ENCODE results near the gene DCTN1. TPM values are rescaled to one million over a fixed set of nuclear protein-coding genes. Genes with fewer than 3 reads are reported as not detected.

Gene DCTN1
- total RNA-seq, 1 donor from 2014 or later: 121 TPM

DNA sequence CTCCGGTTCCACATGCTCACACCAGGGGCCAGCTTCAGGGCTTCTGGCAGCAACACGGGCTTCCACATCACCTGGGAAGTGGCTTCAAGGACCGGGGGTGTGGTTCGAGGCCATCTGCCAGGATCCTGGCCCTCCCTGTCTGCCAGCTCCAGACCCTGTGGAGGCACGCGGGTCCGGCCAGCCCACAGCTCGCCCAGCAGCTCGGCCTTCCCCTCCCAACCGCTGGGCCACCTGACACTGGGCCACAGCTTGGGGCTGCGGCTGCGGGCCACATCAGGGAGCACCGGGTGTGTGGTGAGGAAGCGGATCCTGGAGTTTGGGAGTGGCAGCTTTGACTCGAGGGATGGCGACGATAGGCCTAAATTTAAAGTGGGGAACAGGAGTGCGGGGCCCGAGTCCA, 34.3 kb upstream of the DCTN1 start:
- peak; percentile 59 for DNase-seq (ENCODE audit: low read depth)

GRCh38 chr2:74413001-74413698, 33.0 kb upstream of the DCTN1 start:
- no peak for DNase-seq (ENCODE audit: low read depth)

DNA sequence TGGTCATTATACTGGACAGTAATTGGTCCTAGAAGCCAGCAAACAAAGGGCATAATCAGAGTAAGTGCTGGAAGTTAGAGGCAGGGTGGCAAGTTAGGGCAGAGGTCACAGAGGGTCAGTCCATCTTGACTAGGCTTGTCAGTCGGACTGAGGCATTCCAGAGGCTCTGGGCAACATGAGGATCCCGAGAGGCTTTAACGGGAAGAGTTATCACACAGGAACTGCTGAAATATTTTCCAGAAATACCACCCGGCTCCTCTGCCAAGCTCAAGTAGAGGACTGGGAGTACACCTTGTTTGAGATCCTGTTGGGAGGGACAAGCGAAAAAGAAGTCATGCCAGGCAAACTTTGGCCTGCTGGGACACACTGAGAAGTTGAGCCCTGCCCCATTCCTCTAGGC, 27.6 kb upstream of the DCTN1 start:
- DNase-seq (ENCODE audit: low read depth): no peak

DNA sequence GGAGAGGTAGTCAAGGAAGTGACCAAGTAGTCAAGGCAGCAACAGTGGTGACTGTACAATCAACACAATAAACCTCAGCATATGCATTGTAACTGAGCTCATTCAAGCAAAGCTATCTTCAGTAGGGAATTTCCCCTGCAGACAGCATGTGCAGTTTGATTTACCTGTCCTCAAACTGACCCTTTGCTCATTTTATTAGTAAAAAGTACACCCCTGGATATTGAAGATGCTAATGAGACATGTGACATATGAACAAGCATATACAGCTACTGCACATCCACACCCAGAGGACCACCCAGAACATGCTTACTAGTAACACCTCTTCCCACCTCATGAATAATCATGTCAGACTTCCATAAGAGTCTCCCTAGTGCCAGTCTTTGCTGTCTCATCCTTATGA, 25.9 kb upstream of the DCTN1 start:
- DNase-seq (ENCODE audit: low read depth): no peak

DNA sequence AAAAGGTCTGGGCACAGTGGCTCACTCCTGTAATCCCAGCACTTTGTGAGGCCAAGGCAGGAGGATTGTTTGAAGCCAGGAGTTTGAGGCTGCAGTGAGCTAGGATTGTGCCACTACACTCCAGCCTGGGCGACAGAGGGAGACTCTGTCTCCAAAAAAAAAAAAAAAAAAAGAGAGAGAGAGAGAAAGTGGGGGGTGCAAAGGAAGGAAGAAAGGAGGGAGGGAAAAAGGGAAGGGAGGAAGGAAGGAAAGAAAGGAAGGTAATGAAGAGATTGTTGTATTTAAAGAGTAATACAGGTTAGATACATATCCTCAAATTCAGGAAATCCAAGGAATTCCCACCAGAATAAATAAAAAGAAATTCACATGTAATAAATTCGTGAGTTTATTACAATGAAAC, 21.8 kb upstream of the DCTN1 start:
- no peak for DNase-seq (ENCODE audit: low read depth)

- no peak for DNase-seq (ENCODE audit: low read depth)
Observed at GRCh38 chr2:74399785-74400184, 19.7 kb upstream of the DCTN1 start.

GRCh38 chr2:74396149-74396548, 16.0 kb upstream of the DCTN1 start:
- DNase-seq (ENCODE audit: low read depth): no peak

GRCh38 chr2:74393525-74393924, 13.4 kb upstream of the DCTN1 start:
- DNase-seq (ENCODE audit: low read depth): no peak

DNA sequence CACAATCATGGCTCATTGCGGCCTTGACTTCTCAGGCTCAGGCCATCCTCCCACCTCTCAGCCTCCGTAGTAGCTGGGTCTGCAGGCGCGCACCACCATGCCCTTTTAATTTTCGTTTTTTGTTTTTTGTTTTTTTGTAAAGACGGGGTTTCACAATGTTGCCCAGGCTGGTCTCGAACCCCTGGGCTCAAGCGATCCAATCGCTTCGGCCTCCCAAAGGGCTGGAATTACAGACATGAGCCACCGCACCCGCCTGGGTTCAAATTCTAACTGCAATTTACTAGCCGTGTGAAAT, 12.3 kb upstream of the DCTN1 start:
- no peak for DNase-seq (ENCODE audit: low read depth)

GRCh38 chr2:74391580-74392448, 11.7 kb upstream of the DCTN1 start:
- DNase-seq (ENCODE audit: low read depth): peak; percentile 92

DNA sequence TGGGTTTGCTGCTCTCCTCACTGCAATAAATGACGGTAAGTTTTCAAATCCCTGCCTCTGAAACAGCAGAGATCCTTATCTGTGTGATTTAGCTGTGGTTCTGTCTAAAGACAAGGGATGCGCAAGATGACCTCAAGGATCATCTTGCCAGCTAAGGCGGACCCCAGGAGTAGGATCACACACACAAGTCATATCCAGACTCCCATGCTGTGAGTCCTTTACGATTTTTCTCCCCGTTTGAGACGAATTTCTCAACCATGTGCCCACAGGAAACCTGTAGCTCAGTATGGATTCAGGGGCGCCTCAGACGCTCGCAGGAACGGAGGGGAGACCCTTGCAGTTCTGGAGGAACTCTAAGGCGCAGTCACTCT, 11.1 kb upstream of the DCTN1 start:
- peak; percentile 22 for DNase-seq (ENCODE audit: low read depth)

- no peak for DNase-seq (ENCODE audit: low read depth)
Observed at GRCh38 chr2:74390606-74391005, 10.5 kb upstream of the DCTN1 start.

DNA sequence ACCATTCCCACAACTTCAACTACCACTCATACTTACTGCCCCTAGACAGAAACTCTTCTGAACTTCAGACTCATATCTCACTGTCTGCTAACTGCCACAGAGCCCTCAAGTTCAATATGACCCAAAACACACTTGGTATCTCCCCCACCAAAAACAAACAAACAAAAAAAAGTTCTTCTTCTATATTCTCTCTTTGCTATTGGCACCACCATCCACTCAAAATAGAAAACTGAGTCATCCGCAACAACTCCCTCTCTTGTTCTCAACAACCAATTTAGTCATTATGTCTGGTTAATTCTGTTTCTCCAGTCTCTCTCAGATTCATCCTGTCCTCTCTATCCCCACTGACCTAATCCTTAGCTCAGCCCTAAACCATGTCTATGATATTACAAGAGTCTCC, 7.2 kb upstream of the DCTN1 start:
- peak; percentile 57 for DNase-seq (ENCODE audit: low read depth)

- DNase-seq (ENCODE audit: low read depth): peak; percentile 9
Observed at GRCh38 chr2:74385396-74385795, 5.3 kb upstream of the DCTN1 start.

- DNase-seq (ENCODE audit: low read depth): no peak
Observed at GRCh38 chr2:74384051-74384450, 3.9 kb upstream of the DCTN1 start.

GRCh38 chr2:74383254-74383653, 3.1 kb upstream of the DCTN1 start:
- DNase-seq (ENCODE audit: low read depth): no peak

- DNase-seq (ENCODE audit: low read depth): no peak
Observed at GRCh38 chr2:74381751-74382150, 1.6 kb upstream of the DCTN1 start.

DNA sequence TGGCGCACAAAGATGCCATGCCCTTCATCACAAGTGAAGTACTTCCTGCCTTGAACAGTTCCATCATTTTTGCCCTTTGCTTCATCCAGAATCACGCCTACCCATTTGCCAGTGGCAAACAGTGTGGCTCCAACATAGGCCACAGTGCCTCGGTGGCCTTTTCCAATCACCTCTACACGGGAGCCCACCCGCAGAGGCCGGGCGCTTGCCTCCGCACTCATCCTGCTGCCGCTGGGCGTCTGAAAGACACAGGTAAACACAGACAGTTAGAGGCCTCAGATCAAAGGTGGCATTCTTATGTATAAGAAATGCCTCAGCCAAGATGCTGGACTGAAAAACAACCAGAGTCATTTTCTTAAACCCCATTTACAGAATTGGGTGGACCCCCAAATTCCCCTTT, 2.1 kb downstream of the DCTN1 start:
- no peak for DNase-seq (ENCODE audit: low read depth)

DNA sequence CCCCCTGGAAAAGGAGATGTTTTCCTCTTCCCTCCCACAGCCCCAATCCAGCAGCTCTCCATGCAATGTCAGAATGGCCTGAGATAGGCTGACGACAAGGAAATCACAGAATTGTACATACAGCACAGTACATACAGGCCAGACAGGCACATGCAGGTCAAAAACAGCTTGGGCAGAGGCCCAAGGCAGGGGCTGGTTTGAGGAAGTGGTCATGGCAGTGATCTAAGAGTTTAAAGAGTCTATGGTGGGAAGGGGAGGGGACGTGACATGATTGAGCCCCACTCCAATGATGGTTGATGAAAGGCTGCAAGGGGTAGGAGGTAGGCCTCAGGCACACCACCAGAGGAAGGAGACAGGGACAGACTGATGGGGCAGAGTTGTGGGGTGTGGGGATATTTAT, 4.3 kb downstream of the DCTN1 start:
- no peak for DNase-seq (ENCODE audit: low read depth)

GRCh38 chr2:74374509-74375205, 5.5 kb downstream of the DCTN1 start:
- DNase-seq (ENCODE audit: low read depth): peak; percentile 16

DNA sequence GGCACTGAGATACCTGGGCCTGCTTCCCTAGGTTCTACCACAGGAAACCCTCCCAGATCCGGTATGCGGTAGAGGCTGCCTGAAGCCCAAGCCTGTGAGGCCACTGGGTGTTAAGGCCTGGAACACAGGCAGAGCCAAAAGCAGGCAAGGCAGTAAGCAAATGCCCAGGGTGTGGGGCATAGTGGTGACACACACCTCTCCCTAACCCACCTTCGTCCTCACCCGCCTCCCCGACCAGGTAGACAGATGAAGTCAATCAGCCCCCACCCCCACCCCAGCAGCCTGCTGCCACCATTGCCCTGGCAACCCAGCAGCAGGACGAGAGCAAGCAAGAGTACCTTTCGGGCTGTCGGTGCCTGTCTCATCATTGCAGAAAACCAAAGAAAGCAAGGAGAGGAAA, 6.1 kb downstream of the DCTN1 start:
- DNase-seq (ENCODE audit: low read depth): no peak

DNA sequence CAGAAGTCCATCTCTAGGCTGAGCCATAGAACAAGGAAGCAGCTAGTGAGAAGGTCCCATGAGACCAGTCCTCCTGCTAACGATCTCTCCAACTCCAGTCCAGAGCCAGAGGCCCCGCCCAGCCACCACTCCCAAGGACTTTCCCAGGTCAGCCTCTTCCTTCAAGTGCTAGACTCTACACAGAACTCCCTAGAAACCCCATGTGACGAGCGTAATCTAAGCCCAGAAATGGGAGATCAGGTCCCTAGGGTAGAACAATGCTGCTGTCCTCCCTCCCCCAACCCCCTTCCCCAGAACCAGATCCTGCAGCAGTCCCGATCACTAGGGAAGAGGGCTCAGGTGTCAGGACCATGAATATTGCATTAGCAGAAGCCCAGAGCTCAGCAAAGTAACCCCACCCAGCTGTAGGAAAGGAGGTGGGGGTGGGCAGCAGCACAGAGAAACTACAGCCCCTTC, 6.9 kb downstream of the DCTN1 start:
- DNase-seq (ENCODE audit: low read depth): peak; percentile 12
